HG02884 (cell line): ENCODE measurements around the gene SLC40A1.

Experiments used
- ATAC-seq: cut with Tn5 transposase; IDR thresholded peaks from one replicate; pipeline ENCODE4 v1.9.1; 2021; ENCODE audit warnings: mild to moderate bottlenecking, moderate library complexity; ENCODE audit not compliant: unreplicated experiment

Gene SLC40A1

DNA sequence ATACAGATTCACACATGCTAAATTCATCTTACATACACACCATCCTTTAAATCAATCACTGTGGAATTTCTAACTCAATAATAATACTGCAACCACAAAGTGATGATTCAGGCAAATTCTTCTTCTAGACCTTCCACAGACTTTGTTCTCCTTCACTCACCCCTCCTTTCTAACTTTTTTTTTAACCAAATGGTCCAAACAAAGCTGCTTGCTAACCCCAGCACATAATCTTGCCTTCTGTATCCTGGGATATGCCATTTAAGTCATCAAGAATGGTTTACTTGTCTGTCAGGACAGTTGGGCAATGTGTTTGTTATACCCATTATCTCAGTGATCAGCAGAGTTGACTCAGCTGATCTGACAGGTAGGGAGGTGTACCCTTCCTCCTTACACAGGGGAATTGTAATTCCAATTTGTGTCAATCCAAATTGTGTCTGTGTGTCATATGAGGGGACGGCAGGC lies 10.0 kb downstream of the SLC40A1 start:
- no peak for ATAC-seq

DNA sequence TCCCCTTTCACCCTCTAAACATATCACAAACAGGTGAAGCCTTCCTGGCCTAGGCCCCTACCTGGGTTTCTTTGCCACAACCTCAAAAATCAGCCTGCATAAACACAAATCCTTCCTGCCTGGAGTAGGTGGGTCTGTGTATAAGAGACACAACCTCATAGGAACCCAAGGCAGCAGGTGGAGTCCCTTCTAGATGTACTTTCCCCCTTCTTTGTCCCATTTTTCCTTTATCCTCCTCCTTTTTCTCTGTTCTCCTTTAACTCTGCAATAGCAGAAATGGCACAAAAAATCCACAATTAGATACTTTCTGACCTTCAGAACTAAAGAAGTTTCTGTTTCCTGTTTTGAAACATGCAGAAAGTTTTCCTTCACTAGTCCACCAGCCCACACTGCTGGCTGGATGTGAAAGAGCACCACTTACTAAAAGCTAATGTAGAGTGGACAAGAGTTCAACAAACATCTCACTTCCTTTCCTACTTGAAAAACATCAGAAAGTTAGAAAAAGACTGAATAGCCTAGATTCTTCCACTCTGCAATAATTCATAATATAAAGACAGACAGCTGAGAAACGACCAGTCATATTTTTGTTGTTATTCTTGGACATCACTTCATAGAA lies 11.2 kb downstream of the SLC40A1 start:
- ATAC-seq, result peak; percentile 71

DNA sequence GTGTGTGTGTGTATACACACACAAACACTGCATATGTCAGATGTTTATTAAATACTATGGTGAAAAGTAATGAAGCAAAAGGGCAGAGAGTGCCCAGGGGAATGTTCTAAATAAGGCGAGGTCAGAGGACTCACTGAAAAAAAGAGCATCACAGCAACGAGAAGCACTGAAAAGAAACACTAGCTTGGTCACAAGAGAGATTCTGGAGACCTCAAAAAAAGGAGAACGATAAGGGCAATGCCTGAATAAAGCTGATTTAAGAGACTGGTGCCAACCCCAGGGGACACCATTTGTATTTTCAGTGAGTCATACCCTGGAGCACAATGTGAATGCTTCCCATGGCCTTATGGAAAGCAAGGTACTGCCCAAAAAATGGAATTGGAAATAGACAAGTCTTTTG lies 14.5 kb downstream of the SLC40A1 start:
- ATAC-seq, result no peak

DNA sequence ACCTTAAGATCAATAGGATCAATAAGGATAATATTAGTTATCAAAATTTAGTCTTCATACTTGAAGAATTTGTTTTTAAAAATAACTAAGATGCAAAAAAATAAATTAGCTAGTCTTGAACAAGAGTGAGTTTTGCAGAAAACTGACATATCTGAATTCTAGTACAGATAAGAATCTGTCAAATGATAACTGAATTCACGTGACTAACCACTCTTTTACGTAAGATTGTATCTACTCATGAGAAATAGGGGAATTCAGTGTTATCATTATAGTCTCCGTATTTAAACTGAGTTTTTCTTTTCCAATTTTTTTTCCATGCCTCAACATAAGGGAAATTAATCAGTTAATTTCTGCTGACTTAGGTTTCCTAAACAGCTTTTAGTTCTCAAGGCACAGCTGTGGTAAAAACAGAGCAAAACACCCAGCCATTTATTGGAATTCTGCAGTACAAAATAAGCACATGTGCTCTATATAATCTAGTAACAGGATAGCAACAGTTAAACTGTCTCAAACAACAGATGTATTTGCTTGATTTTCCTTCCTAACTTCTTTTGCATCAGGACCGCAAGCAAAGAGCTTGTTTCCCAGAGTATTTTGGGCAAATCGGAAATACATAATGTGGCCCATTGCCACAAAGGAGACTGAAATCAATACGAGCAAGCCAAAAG lies 19.1 kb downstream of the SLC40A1 start:
- no peak for ATAC-seq

DNA sequence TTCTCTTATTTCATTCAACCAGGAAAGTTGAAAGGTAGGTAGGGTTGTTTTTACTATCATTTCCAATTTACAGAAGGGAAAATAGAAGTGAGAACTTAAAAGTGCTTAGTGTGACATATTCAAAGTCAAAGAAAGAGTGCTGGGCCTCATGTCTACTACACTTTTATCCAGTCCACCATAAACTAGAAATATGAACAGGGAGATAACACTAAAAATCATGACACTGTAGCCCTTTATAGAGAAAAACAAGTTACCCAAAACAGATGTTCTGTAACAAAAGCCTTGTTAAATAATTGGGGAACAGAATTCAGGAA lies 20.4 kb downstream of the SLC40A1 start:
- no peak for ATAC-seq

DNA sequence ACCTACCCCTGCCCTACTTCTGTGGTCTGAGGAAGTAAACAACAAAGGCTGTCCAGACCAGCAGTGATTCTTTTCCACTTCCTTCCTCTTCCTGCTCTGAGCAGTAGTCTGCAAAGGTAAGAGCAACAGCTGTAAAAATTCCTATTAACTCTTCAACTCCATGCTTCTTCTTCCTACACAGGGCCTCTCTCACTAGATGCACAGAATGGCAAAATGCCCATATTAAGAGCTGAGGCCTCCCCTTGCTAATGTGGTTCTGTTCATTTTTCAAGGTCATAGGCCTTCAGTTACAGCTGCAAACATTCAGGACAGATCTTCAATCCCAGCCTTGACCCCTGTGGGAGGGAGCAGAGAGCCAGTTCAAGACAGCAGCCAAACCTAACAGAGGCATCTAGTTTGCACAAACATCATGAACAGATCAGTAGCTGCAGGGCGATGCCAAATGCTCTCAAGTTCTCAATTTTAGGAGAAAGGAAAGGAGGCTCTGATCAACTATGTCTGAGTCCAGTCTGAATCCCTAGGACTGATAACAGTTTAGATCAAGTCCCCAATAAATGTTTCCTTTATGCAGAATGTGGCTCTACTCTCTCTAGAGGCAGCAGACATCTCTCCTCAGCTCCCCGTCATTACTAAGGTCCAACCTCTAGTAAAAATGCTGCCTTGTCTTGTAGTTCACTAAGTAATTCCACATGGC lies 20.9 kb downstream of the SLC40A1 start:
- ATAC-seq, result no peak

DNA sequence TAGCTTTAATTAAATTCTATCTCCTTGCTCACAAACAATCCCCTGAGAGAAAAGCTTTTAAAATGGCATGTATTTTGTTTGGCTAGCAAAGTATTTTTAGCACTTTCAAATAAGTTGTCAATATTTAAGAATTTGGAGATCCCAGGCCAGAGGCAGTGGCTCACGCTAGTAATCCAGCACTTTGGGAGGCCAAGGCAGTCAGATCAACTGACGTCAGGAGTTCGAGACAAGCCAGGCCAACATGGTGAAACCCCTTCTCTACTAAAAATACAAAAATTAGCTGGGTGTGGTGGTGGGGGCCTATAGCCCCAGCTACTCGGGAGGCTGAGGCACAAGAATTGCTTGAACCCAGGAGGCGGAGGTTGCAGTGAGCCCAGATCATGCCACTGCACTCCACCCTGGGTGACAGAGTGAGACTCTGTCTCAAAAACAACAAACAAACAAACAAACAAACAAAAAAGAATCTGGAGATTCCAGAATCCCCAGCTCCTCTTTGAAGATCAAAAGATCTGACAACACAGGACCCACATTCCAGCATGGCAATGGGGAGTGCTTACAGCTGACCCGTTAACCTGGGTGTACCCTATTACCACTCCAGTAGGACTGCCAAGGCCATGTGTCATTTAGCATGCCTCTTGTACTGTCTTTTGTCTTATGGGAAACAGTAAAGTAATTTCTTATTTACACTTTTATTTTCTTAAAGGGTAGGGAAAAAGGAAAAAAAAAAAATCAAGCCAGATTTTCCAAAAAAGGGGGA lies 21.9 kb downstream of the SLC40A1 start:
- ATAC-seq, result no peak

DNA sequence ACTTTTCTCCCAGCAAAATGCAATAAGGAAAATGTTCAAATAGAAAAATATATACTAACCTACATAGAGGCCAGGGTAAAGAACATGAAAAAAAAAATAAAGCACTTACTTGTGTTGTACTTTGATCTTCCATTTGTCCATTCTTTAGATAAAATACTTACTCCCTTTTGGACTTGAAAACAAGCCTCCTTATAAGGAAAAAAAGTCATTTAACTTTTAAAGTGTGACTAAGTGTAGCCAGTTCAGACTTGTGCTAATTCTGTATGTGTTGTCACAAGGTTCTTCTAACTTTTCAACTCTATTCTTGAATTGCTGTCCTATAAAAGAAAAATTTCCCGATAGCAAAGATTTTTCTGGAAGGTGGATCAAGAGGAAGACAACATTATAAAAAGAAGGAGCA lies 23.2 kb downstream of the SLC40A1 start:
- ATAC-seq, result no peak

DNA sequence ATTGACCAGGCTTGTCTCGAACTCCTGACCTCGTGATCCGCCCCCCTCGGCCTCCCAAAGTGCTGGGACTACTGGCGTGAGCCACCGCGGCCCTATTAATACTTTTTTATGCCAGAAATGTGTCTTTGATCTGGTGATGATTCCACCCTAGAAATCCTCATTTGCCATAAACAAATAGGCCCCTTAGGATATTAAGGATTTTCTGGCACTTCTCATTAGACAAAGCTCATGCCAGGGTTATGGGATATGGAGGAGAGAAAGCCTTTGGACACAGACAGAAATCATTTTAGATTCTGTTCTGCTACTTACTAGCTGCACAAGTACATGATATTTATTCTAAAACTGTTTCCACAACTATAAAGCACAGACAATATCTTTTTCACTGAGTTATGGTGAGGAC lies 24.1 kb downstream of the SLC40A1 start:
- no peak for ATAC-seq

DNA sequence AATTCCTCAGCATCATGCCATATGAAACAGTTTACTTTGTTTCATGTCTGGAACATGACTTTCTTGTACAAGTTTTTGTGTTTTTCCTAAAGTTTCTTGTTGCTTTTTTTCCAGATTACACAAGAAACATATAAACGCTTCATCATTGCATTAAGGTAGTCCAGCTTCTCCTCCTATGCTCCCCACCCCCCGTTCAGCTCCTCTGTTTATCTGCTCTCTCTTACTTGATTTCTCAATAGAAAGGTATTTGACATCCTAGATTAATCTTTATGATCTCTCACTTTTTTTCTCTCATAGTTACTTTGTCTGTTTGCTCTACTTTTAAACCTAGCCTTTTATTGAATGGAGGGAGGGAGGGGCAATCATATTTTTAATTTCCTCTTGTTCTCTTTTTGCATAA lies 25.4 kb downstream of the SLC40A1 start:
- no peak for ATAC-seq

DNA sequence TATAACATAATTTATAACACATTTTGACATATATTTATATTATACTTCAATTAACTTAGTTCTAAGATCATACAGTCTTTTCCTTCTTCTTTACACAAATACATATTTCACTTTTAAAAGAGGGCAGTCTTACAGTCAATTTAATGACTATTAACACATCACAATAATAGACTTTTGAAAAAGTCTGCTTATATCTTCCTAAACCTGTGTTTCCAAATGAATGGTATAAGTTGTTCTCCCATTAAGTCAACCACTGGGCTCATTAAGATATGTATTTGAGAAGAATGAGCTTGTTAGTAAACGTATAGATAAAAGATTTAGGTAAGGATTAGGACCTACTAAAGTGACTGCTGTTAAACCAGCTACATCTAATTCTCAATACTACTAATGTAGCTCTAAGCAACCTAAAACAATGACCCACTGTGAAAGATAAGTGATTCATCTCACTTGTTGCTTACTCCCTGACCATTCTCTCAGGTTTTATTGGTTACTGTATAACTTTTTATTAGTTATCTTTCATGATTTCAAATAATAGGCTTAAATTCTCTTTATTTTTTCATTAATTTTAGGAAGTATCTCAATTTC lies 27.0 kb downstream of the SLC40A1 start:
- ATAC-seq, result no peak

DNA sequence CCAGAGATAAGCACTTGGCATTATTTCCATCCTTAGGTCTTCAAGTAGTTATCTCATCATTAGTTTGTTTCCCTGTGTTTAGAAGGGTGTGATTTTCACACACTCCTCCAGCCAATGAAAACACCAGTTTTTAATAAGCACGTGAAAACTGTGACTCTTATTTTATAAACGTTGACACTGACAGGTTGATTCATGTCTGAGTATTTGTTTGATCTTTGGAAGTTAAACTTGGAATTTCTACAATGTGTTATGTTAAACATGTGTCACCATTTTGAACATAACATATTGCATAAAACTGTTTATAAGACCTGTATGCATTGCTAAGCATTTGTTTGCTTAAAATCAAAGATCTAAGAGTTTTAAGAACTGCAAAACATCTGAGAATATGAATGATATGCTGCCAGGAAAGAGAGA lies 27.6 kb downstream of the SLC40A1 start:
- ATAC-seq, result no peak

DNA sequence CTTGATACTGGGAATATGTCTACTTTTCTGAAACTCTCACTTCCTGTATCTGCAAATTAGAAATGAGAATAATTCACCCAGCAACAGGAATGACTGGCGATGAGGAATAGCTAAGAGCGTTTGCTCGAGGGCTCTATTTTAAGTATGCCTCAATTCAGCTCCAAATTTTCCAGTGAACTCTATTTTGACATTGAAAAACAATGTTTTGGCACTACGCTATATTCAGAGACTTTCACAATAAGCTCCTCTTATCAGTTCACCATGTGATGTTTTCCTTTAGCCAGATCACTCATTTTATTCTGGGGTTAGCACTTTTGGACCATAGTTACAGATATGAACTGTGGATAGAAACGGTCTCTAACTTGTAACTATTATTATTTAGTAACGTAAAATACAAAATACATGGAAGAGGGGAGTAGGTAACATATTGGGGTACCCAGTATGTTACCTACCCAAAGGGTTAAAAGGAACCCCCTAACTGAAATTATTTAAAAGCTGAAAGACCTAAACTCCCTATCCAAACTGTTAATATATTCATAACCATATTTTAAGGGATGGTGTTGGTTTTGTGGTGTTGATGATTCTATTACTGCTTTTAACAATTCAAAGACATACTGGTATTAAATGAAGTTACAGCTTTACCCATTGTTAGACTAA lies 28.1 kb downstream of the SLC40A1 start:
- ATAC-seq, result no peak

DNA sequence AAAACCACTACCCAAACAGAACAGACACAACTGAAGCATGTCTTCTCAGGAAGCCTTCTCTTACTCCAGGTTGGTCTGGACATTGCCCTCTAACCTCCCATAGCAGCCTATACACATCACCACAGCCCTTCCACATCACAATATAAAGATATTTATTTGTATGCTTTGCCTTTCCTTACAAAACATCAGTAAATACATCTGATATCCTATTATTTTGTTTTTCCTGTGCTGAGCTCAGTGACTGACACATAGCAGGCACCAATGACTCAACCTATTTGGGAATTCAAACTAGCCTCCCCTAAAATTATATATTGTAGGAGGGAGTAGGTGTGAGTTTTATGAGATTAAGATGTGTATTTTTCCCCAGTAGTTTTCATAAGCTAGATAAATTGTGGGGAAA lies 28.8 kb downstream of the SLC40A1 start:
- no peak for ATAC-seq

DNA sequence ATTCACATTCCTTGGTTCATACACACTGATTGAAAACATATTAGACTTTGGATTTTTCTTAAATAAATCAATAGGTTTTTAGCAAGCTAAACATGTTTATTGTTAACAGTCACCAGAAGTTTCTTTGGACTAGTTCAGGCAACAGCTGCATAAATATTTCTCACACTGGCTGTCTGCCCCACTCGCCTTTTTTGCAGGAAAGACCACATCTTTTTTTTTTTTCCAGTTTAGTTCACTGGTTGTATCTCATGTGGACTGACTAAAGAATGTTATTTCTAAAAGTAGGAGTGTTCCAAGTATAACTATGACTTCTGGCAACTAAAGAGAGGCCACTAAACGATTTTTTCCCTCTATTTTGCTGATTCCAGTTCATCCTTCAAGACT lies 31.1 kb downstream of the SLC40A1 start:
- no peak for ATAC-seq

DNA sequence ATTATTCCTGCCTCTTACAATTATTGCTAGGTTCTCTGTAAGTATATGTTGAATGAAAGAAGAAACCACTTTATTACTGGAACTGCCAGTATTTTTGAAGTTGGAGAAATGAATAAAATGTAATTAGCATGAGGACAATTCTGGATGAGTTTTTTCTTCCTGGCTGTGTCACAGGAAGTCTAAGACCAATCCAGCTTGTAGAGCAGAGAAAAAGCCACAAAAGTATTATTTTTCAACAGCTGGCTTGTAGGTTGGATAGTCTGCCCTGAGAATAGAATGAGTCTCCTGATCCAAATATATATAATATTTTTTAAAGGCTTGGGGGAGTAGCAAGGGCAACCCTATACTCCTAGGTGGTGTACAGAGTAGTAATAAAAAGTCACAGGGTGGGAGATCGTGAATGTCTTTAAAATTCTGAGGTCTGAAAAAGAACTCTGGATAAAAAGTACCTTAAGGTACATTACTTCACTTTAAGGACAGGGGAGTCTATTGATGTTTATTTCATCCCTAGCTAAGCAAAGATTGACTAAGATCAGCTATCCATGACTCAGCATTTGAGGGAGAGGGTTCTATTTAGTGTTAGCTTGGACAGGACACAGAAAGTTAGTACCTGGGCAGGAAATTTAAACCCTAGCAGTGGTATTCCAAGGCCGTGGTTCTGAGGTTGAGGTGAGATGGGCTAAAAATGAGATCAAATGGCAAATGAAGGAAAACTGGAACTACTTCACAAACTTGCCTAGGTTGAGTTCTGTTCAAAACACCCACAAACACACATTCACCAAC lies 31.7 kb downstream of the SLC40A1 start:
- no peak for ATAC-seq

DNA sequence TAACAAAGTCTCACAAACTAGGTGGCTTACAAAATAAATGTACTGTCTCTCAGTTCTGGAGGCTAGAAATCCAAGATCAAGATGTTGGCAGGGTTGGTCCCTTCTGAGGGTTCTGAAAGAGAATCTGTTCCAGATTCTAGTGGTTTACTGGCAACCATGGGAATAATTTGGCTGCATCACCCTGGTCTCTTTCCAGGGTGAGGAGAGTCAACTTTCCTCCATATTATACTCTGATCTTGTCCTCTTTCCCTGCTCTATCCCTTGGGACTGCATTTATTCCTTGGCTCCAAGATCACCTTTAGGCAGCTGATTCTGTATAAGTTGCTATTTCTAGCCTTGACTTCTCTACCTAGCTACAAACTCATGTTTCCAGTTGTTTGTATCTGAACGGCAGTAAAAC lies 35.2 kb downstream of the SLC40A1 start:
- ATAC-seq, result no peak

DNA sequence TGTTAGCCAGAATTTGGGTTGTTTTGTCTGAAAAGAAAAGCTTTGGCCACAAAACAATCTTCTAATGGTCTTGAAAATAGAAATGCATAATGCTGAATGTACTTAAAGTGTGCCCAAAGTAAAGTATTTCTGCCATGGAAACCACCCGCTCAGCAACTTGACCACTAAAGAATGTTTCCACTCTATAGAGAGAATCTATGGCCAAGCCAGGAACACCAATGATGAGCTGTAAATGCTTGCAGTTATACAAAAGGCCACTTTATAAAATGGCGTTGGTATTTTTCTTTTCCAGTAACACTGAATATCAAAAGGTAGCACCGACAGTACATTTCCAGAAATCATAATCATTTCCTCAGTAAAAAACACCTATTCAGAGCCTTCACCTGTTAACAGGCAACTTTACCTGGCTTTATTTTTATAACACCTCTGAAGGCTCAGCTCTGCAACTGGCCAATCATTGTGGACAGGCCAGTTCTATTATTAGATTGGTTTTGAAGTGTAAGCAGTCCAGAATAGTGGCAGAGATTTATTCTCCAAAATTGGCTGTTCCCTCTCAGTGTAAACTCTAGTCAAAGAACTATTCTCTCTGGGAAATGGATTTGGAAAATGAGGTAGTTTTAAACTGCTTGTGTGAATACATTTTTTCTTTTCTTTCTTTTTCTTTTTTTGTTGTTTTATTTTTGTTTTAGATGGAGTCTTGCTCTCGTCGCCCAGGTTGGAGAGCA lies 36.1 kb downstream of the SLC40A1 start:
- ATAC-seq, result no peak

DNA sequence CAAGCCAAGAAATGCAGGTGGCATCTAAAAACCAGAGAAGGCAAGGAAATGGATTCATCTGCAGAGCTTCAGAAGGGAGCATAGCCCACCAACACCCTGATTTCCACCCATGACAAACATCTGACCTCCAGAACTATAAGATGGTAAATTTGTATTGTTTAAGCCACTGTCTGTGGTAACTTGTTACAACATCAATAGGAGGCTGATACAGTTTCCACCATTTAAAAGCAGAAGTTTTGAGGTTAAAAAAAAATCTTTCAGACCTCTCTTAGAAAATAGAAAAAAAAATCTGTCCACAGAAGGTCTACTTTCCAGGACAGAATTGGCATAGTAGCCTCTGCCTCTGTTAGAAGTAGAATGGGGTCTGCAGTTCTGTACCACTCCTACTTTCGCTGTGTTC lies 37.2 kb downstream of the SLC40A1 start:
- ATAC-seq, result no peak
